GM12874 (cell line): ENCODE data around the gene OPRL1.

Experiments used
- TF ChIP-seq, protein P1 (sequence below): IDR thresholded peaks from 2 replicates; pipeline ENCODE4 v1.5.1; 2011; ENCODE audit warnings: low read depth, mild to moderate bottlenecking, control low read depth, low read length, moderate library complexity; ENCODE audit not compliant: insufficient read depth

The OPRL1 gene

DNA sequence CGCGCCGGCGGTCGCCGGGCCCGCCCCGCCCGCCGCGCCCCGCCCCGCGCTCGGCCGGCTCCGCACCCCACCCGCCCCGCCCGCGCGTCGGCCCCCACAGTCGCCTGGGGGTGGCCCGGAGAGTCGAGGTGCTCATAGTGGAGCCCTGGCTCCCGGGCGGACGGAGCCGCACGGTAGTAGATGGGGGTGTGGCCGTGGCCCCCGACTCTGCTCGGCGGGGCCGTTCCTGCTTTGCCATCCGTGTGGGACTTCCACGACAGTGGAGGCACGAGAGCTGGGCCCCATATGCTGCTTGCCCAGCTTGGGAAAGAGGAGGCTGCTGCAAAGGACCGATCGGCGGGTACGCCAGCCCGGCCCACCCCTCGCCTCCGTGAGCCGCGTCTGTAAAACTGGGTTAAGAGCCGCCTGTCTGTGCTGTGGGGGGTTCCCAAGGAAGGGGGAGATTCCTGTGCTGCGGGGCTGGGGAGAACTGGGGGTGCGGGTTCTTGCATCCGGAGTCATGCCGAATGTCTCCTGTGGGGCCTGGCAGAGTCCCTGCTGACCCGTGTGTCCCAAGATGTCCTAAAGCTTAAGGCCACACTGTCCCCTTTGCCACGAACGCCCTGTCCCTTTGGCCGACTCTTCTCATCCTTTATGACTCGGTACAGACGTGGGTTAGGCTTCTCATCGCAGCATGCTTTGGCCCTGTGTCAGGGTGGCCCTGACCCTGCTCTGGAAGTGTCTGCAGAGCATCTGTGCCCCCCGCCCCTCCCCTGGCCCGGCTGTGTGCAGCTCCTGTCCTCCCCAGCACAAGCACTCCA is at the start of gene OPRL1:
Gene OPRL1, plus strand, starts transcription at position 70 of the 800 bp plus-strand sequence. CDS start 12,639 bp downstream, outside the sequence.
- TF ChIP-seq, protein P1, sequence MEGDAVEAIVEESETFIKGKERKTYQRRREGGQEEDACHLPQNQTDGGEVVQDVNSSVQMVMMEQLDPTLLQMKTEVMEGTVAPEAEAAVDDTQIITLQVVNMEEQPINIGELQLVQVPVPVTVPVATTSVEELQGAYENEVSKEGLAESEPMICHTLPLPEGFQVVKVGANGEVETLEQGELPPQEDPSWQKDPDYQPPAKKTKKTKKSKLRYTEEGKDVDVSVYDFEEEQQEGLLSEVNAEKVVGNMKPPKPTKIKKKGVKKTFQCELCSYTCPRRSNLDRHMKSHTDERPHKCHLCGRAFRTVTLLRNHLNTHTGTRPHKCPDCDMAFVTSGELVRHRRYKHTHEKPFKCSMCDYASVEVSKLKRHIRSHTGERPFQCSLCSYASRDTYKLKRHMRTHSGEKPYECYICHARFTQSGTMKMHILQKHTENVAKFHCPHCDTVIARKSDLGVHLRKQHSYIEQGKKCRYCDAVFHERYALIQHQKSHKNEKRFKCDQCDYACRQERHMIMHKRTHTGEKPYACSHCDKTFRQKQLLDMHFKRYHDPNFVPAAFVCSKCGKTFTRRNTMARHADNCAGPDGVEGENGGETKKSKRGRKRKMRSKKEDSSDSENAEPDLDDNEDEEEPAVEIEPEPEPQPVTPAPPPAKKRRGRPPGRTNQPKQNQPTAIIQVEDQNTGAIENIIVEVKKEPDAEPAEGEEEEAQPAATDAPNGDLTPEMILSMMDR, result no peak

DNA sequence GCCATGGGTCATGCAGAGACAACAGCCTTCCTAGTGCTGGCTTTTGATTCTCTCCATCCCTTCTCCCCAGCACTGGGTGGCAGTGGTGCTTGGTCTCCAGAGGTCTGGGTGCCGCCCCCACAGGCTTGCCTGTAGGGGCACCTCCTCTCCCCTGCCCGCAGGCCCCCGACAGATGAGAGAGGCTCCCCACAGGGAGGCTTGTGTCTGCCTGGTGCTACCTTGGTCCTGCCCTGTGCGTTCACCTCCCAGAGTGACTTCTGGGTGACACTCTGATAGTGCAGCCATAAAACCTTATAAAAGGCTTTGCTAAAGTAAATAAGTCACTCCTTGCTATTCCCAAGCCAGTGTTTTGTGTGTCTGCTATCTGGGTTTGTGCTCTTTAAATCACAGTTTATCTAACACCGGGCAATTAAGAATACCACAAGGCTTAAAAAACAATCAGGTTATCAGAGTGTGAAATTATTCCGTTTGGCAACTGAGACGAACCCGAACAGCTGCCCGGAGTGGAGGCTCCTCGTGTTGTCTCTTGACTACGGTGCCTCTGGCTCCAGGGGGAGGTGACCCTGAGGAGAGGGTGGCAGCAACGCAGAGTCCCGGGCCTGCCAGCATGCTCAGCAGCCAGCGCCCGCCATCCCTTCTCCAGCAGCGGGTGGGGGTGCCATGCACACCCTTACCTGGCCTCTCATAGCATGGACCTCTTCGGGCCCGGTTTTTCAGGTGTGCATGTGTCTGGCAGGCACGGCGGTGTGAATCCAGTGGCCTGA is 49.3 kb upstream of the OPRL1 start:
- TF ChIP-seq, protein P1, result no peak

DNA sequence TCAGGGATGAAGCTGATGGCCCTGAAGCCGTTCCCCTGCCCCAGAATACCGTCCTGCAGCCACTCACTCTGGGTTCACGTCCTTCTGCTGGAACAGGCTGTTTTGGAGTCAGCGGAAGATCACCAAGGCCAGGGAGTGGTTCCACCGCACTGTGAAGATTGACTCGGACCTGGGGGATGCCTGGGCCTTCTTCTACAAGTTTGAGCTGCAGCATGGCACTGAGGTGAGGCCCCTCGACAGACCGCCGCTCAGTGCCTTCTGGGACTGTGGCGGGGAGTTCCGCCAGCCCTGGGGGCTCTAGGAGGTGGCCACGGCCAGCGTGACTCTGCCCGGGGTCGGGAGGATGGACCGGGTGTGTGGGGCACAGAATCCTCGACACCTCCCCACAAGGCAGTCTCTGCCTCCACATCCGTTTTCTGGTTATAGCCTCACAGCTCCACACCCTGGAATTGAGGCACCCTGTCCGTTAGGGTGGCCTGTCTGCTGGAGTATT is 48.0 kb upstream of the OPRL1 start:
- TF ChIP-seq, protein P1, result no peak

DNA sequence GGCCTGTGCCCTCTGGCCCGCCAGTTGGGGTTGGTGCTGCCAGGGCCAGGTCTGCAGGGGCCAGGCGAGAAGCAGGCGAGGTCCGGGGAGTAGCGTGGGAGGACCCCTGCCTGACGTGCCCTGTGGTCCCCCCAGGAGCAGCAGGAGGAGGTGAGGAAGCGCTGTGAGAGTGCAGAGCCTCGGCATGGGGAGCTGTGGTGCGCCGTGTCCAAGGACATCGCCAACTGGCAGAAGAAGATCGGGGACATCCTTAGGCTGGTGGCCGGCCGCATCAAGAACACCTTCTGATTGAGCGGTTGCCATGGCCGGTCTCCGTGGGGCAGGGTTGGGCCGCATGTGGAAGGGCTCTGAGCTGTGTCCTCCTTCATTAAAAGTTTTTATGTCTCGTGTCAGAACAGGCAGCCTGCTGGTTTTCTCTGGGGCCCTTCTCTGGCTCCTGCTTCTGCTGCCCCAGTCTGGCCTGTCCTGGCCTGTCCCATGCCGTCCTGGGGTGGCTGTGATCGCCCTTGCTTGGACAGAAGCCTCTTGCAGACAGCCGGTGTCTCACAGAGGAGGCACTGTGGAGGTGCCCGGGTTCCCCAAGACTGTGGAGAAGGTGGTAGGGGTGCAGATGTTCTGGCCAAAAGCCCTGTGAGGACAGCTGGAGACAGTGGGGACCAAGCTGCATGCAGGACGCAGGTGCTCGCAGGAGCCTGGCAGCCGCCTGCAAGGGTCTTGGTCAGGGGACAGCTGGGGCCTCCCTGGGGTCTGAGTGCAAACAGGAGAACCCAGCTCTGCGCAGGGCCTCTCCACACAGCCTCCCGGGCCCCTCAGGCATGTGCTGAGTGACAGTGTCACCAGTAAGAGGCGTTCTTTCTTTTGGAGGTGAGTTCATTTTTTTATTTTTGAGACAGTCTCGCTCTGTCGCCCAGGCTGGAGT is 46.9 kb upstream of the OPRL1 start:
- TF ChIP-seq, protein P1, result no peak

DNA sequence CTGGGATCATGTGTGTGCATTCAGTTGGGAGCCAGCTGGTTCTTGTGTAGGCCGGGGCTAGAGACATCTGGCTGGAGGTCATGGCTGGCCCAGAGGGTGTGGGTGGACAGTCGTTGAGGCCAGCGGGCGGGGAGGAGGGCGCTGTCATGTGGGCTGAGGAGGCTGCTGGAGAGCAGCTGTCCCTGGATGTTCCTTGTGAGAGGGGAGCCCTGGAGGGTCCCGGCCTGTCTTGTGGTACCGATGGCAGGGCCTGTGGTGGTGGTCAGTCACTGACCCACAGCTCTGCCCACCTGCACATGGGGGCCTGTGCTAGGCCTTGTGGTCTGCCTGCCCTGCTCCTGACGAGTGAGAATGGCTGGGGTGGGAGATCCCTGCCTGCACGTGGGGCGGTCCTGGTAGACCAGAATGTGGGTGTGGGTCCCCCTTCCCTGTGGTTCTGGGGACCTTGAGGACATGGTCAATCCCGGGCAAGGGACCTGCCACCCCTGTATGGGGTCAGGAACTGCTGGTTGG is 45.8 kb upstream of the OPRL1 start:
- TF ChIP-seq, protein P1, result no peak

DNA sequence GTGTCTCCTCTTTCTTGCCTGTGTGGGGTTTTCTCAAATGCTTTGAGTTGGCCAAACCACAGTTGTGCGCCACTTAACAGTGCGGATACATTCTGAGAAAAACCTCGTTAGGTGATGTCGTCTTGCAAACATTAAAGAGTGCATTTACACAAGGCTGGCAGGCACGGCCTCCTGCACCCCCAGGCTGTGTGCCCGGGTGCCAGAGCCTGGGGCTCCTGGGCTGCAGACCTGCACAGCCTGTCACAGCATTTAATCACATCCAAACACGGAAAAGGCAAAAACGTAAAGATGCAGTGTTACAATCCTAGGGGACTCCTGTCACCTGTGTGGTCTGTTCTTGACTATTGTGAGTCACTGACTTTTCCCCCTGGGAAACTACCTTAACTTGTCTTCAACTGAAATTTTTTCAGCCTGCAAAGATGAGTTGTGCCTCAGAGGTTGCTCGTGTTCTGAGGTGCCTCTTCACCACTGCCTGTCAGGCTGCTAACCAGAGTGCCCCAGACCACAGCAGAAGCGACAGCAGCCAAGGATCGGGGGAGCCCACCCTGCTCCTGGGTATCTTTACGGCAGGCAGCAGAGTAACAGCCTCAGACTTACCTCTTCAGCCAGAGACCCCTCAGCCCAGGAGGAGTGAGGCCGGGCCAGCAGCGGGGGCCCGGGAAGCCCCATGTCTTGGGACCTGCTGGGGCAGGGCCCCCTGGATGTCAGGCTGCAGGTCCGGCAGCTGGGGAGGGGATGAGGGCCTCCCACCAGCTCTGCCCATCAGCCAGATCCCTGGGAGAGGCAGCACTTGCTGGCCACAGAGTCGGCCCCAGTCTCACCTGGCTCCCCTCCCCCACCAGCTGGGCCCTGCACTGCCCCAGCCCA is 44.6 kb upstream of the OPRL1 start:
- TF ChIP-seq, protein P1, result no peak
